ENCODE measurements around the gene ANO6.

DNA sequence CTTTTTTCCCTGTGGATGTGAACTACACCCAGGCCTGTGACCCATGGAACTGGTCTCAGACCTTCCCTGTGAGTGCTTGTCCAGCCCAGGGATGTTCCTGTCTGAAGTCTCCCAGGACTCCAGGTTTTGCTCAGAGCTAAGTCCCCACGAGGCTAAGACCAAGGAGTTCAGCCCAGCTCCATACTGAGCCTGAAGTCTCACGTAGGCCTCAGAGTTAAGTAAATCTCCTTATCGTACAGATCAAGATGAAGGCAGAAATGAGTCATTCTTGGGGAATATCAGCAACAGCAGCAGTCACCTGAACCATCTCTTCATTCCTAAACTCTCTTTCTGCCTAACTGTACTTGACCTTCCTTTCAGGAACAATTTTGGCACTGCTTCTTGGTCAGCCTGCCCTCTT is 139.8 kb downstream of the ANO6 start:
- TF ChIP-seq CTCF (conservative IDR thresholded peaks at IDR 0.05 in 1 of 2, IDR thresholded peaks at IDR 0.05 in 1 of 2; ENCODE audit: extremely low read depth in 1 of 2, insufficient read depth in 1 of 2, low read depth in 1 of 2, low read length in 2 of 2) (no peak), EZH2 (IDR thresholded peaks at IDR 0.05; ENCODE audit: borderline replicate concordance, low read length) (no peak)

All from mammary epithelial cell (primary cell).